Stimulated activated memory B cell treated with anti-CD40 and anti-IgM and Interleukin-4, amounts not matched to agents 10 μg/mL and 1 μg/mL and 100 μg/mL, for 72 hours (primary cell): ENCODE data around the gene TNFRSF13B.
A peak's percentile ranks its signal among the peaks of the same experiment; 100 is the strongest.
"Not testable (repeated sequence)": the region's sequence is repeated elsewhere in the genome, so short reads cannot be mapped to it uniquely, and the experiment has no call there.

Experiments
- ATAC-seq: fragments of 150-1000 bp; cut with Tn5 transposase; 2 replicates; pipeline ENCODE4 v1.10.0; 2021
- H3K27ac Mint-ChIP-seq: one replicate; pipeline ENCODE4 v1.8.0; 2022; ENCODE audit warnings: mild to moderate bottlenecking, mixed read lengths
- H3K27me3 Mint-ChIP-seq: one replicate; pipeline ENCODE4 v1.8.0; 2022; ENCODE audit warnings: mixed read lengths
- H3K36me3 Mint-ChIP-seq: one replicate; pipeline ENCODE4 v1.8.0; 2022; ENCODE audit warnings: mixed read lengths
- H3K4me1 Mint-ChIP-seq: one replicate; pipeline ENCODE4 v1.8.0; 2022; ENCODE audit warnings: mixed read lengths
- H3K4me3 Mint-ChIP-seq: one replicate; pipeline ENCODE4 v1.8.0; 2022; ENCODE audit warnings: mild to moderate bottlenecking, moderate library complexity, mixed read lengths
- H3K9me3 Mint-ChIP-seq: one replicate; pipeline ENCODE4 v1.8.0; 2022; ENCODE audit warnings: mixed read lengths

The TNFRSF13B gene

DNA sequence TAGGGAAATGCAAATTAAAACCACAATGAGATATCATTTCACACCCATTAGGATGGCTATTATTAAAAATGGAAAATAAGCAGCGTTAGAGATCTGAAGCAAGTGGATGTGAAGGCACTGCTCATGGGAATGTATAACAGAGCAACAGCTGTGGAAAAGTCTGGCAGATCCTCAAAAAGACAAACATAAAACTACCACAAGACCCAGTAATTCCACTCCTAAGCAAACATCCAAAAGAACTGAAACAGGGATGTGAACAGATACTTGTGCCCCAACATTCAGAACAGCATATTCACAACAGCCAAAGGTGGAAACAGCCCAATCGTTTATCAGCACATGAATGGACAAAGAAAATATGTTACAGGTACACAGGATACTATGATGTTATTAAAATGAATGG lies 10.9 kb downstream of the TNFRSF13B start:
- not testable (repeated sequence) for H3K9me3 Mint-ChIP-seq, H3K27me3 Mint-ChIP-seq, ATAC-seq
- Mint-ChIP-seq H3K36me3 (peaks cover 90% of the 10 kb centered on the region), H3K4me3 (peak overlapping the region; percentile 35), H3K27ac (peak overlapping the region; percentile 98), H3K4me1 (peaks cover 100% of the 10 kb centered on the region)

DNA sequence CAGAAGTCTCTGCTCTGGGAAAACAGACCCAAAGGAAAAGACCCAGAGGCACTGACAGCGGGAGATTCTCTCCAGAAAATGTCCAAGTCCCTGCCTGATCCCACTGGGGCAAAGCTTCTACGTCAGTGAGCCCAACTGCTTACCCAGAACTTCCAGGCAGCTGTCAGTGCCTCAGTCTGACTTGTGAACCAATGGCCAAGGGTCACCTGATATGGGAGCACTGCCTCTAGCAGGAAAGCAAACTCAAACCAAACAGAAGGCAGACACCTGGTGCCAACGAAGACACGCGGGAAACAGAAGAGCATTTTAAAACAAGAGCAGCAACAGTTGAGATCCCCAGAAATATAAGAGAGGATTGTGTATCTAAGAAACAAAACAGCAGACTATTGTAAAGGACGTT lies 16.9 kb downstream of the TNFRSF13B start:
- ATAC-seq, H3K4me3 Mint-ChIP-seq, H3K9me3 Mint-ChIP-seq, H3K27me3 Mint-ChIP-seq: not testable (repeated sequence)
- H3K36me3 Mint-ChIP-seq: peaks cover 89% of the 10 kb centered on the region
- peaks cover 91% of the 10 kb centered on the region for H3K4me1 Mint-ChIP-seq
- peak overlapping the region; percentile 98 for H3K27ac Mint-ChIP-seq

DNA sequence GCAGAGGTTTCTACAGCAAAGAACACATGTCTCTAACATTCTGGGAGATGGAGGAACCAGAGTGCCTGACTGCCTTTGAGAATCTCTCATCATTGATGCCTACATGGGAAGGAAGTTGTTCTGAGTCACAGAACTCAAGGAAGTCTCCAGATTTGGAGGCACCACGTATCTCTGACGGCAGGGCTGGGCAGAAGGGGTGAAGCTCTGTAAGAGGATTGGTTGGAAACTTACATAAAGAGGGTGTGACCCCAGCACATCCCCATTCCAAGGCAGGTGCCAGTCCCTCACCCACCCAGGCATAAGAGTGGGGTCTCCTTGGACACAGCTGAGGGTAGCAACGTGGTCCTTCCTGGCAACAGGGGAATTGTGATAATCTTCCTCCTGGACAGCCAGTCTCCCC lies 17.4 kb downstream of the TNFRSF13B start:
- ATAC-seq: no peak
- H3K27ac Mint-ChIP-seq: peak overlapping the region; percentile 98
- peaks cover 89% of the 10 kb centered on the region for H3K36me3 Mint-ChIP-seq
- H3K27me3 Mint-ChIP-seq: no peaks in the 10 kb centered on the region
- peaks cover 86% of the 10 kb centered on the region for H3K4me1 Mint-ChIP-seq
- no peak overlapping the region for H3K4me3 Mint-ChIP-seq
- H3K9me3 Mint-ChIP-seq: peaks cover 5% of the 10 kb centered on the region

DNA sequence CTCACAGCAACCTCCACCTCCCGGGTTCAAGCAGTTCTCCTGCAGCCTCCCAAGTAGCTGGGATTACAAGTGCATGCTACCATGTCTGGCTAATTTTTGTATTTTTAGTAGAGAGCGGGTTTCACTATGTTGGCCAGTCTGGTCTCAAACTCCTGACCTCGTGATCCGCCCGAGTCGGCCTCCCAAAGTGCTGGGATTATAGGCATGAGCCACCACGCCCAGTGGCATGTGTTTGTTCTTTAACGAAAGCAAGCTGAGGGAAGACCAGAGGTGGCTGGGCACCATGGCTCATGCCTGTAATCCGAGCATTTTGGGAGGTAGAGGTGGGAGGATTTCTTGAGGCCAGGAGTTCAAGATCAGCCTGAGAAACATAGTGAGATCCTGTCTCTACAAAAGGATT lies 18.1 kb downstream of the TNFRSF13B start:
- Mint-ChIP-seq H3K27ac (peak overlapping the region; percentile 98), H3K4me1 (peaks cover 80% of the 10 kb centered on the region), H3K36me3 (peaks cover 89% of the 10 kb centered on the region), H3K9me3 (peaks cover 8% of the 10 kb centered on the region), H3K4me3 (no peak overlapping the region), H3K27me3 (no peaks in the 10 kb centered on the region)
- ATAC-seq: no peak

DNA sequence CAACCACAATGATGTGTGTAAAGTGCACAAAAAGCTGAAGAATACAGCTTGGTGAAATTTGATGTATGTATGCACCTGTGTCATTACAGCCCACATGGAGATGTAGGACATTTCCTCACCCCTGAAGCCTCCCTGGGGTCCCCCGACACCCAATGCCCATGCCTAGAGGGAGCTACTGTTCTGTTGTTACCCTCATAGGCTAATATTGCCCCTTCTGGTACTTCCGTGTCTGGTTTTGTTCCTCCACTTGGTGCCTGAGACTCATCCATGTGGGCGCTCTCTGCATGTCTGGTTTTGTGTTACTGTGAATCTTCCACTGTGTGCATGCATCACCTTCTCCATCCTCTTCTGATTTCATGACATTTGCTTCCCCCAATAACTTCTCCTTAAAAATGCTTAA lies 18.6 kb downstream of the TNFRSF13B start:
- Mint-ChIP-seq H3K9me3 (peaks cover 12% of the 10 kb centered on the region), H3K4me3 (no peak overlapping the region), H3K27ac (peak overlapping the region; percentile 98), H3K36me3 (peaks cover 89% of the 10 kb centered on the region), H3K4me1 (peaks cover 80% of the 10 kb centered on the region), H3K27me3 (no peaks in the 10 kb centered on the region)
- no peak for ATAC-seq

DNA sequence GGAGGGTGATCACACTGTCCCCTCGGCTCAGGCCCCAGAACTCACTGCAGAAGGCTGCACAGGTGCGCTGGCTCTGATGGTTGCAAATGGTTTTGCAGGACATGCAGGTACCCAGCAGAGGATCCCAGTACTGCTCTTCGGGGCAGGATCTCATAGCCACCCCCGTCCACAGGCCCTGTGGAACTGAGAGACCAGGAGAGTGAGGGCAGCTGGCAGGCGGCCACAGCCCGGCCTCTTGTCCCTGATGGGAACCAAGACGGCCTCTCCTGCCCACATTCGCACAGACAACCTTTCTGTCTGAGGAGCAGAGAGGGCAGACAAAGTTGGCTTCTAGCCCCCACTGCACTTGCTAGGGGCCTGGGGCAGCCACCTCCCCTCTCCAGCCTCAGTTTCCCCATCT lies 19.5 kb downstream of the TNFRSF13B start:
- Mint-ChIP-seq H3K27ac (peak overlapping the region; percentile 98), H3K27me3 (no peaks in the 10 kb centered on the region), H3K9me3 (peaks cover 12% of the 10 kb centered on the region), H3K4me1 (peaks cover 80% of the 10 kb centered on the region), H3K36me3 (peaks cover 95% of the 10 kb centered on the region), H3K4me3 (no peak overlapping the region)
- no peak for ATAC-seq

DNA sequence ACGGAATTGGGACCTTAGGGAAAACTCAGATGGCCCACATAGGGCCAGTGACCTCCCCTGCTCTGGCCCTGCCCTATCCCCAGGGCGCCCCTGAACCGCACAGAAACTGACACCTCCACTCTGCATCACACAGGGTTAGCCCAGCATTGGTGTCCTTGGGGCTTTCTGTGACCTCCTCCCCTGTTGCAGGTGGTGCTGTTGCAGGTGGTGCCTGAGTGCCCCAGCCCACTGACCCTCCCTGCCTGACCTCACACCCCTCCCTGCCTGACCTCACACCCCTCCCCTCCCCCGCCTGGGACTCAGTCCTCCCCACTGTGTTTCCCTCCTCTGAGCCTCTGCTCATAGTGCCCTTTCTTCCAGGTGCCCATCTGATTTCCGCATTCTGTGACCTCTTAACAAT lies 21.4 kb downstream of the TNFRSF13B start:
- no peaks in the 10 kb centered on the region for H3K27me3 Mint-ChIP-seq
- H3K36me3 Mint-ChIP-seq: peaks cover 94% of the 10 kb centered on the region
- peak overlapping the region; percentile 41 for H3K4me3 Mint-ChIP-seq
- H3K4me1 Mint-ChIP-seq: peaks cover 79% of the 10 kb centered on the region
- peak overlapping the region; percentile 0 for H3K27ac Mint-ChIP-seq
- ATAC-seq: no peak
- H3K9me3 Mint-ChIP-seq: peaks cover 7% of the 10 kb centered on the region

DNA sequence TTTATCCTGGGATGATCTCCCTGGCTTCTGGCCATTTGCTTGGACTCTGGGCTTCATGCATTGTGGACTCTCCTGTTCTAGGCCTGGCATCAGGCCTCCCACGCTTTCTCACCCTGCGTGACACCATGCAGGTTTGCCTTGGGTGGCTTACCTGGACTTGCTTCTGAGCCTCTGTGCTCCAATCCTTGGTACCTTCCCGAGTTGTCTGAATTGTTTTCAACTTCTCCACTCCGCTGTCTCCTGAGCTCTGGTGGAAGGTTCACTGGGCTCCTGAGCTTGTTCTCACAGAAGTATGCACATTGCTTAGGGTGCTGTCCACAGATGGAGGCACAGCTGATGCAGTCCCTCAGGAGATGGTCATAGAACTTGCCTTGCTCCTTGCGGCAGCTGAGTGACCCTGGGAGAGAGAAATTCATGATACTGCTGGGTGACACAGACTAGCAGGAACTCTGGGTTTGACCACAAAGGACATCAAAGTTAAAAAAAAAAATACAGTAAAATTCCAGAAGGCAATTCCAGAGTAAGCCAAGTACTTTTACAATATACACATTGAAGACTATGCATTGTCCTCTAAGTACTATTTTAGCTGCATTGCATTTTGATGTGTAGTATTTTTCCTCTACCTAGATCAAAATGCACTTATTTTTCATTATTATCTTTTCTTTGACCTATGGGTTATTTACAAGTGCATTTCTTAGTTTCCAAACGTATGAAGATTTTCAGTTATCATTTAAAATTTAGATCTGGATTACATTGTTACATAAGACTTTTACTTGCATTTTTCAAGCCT lies 23.1 kb downstream of the TNFRSF13B start:
- Mint-ChIP-seq H3K27me3 (no peaks in the 10 kb centered on the region), H3K9me3 (peaks cover 7% of the 10 kb centered on the region), H3K27ac (peak overlapping the region; percentile 79), H3K4me1 (peaks cover 79% of the 10 kb centered on the region), H3K4me3 (no peak overlapping the region), H3K36me3 (peaks cover 92% of the 10 kb centered on the region)
- ATAC-seq: no peak

DNA sequence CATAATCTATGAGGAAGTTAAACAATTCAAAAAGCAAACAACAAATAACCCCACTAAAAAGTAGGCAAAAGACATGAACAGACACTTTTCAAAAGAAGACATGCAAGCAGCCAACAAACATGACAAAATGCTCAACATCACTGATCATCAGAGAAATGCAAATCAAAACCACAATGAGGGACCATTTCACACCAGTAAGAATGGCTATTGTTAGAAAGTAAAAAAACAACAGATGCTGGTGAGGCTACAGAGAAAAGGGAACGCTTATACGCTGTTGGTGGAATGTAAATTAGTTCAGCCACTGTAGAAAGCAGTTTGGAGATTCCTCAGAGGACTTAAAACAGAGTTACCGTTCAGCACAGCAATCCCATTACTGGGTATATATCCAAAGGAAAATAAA lies 24.4 kb downstream of the TNFRSF13B start:
- Mint-ChIP-seq H3K9me3 (peaks cover 7% of the 10 kb centered on the region), H3K27ac (peak overlapping the region; percentile 79), H3K4me3 (peak overlapping the region; percentile 21), H3K4me1 (peaks cover 79% of the 10 kb centered on the region), H3K27me3 (no peaks in the 10 kb centered on the region), H3K36me3 (peaks cover 92% of the 10 kb centered on the region)
- peak; percentile 78 for ATAC-seq

DNA sequence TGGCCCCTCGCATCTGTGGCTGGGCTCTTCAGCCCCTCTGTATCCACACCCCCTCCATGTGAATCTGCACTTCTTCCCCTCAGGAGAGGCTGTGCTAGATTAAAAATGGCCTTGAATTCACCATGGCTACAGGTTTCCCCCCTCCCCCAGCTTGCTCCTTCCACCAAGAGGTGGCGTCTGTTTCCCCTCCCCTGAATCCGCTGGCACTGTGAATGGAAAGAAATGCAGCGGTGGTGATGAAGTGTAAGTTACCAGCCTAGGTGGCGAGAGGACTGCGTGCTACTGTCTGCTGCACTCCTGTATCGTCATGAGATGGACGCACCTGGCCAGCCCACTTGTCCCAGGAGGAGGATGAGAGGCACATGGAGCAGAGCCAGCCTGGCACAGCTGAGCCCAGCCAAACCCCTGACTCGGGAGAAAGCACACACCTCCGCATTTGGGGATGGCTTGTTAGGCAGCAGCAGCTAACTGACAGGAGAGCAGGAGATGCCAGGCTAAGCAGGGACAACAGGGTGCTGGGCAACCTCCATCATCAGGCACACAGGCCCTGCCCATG lies 26.2 kb downstream of the TNFRSF13B start:
- peaks cover 7% of the 10 kb centered on the region for H3K9me3 Mint-ChIP-seq
- no peak for ATAC-seq
- no peaks in the 10 kb centered on the region for H3K27me3 Mint-ChIP-seq
- peaks cover 92% of the 10 kb centered on the region for H3K36me3 Mint-ChIP-seq
- H3K4me3 Mint-ChIP-seq: no peak overlapping the region
- H3K4me1 Mint-ChIP-seq: peaks cover 80% of the 10 kb centered on the region
- H3K27ac Mint-ChIP-seq: peak overlapping the region; percentile 91

DNA sequence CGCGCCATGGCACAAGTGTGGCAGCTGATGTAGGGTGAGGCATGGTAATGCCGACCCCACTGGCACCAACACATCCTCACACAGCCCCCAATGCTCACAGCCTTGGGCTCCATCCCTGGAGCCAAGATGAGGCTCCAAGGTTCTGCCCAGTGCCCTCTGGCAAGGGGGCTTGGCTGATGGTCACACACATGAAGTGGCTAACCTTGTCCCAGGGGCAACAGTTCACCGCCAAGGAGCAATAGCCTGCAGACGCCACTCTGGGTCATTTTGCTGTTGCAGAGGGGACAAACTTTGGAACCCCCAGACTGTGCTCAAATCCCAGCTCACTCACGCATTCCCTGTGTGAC lies 26.8 kb downstream of the TNFRSF13B start:
- H3K4me3 Mint-ChIP-seq: no peak overlapping the region
- peaks cover 7% of the 10 kb centered on the region for H3K9me3 Mint-ChIP-seq
- H3K27ac Mint-ChIP-seq: peak overlapping the region; percentile 91
- no peak for ATAC-seq
- peaks cover 74% of the 10 kb centered on the region for H3K4me1 Mint-ChIP-seq
- no peaks in the 10 kb centered on the region for H3K27me3 Mint-ChIP-seq
- H3K36me3 Mint-ChIP-seq: peaks cover 85% of the 10 kb centered on the region

DNA sequence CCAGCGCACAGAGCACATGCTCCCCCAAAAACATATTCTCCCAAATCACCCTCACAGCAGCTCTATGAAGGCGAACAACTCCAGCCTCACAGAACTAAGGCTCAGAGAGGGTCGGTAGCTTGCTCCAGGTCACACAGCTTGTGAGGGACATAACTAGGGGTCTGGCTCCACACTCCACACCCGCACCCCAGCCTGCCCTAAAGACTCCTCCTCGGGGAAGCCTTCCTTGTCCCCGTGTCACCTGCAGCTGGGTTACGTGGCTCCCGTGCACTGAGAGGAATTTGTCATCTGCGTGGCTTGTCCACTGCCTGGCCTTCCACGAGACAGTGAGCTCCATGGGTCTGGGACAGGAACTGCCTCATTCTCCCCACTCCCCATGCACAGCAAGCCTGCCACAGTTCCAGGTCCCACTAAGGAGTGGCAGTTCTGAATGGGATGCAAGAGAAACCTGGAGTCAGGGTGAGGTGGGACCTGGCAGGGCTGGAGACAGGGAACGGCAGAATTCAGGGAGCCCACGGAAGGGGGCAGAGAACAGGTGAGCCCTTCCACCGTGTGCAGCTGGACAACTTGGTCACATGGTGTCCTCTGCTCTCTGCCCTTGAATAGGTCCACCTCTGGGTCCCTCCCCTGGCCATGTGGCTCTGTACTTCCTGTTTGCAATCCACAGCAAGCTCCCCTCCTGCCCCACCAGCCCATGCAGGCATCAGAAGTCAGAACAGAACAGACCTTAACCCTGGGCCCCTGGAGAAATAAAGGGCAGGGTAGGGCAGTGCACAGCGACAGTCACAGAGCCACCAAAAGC lies 27.4 kb downstream of the TNFRSF13B start:
- Mint-ChIP-seq H3K4me1 (peaks cover 76% of the 10 kb centered on the region), H3K36me3 (peaks cover 81% of the 10 kb centered on the region), H3K27me3 (no peaks in the 10 kb centered on the region)

DNA sequence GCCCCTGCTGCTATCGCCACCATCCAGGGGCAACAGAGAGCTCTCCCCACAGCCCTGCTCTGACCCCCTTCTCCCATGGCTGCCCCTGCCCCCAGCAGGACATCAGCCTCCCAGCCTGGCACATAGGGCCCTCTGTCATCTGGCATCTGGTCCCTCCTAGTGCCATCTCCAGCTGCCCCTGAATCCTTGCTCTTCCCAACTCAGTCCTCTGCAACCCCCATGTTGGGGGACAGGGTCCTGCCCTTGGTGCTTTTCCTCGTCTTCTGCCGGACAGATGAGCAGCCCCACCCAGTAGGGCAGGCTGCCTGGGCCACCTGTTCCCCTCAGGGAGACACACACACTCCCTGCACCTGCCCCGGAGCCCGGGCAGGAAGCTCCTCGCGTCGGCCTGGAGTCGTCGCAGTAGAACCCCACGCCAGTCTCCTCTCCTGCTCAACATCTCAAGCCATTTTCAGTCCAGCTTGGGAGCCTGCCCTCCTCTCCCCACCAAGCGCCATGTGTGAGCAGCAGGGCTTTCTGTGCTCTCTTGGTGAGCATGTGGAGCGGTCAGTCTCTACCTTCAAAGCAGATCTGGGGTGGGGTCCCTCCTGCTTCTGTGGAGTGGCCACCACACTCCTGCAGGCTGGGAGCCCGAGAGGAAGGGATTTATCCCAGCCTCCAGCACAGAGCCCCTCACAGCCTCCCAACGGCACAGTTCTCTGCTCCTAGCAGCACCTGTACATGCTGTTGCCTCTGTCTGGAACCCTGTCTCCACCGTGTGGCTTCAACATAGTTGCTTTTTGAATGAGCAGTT lies 28.2 kb downstream of the TNFRSF13B start:
- Mint-ChIP-seq H3K27ac (peak overlapping the region; percentile 91), H3K9me3 (peaks cover 3% of the 10 kb centered on the region), H3K4me3 (no peak overlapping the region), H3K36me3 (peaks cover 80% of the 10 kb centered on the region), H3K4me1 (peaks cover 82% of the 10 kb centered on the region), H3K27me3 (no peaks in the 10 kb centered on the region)
- ATAC-seq: no peak

More for the DNA sequence above, 27.4 kb downstream of the TNFRSF13B start:
- H3K27ac Mint-ChIP-seq: peak overlapping the region; percentile 91
- H3K4me3 Mint-ChIP-seq: no peak overlapping the region
- peaks cover 7% of the 10 kb centered on the region for H3K9me3 Mint-ChIP-seq
- ATAC-seq: no peak

DNA sequence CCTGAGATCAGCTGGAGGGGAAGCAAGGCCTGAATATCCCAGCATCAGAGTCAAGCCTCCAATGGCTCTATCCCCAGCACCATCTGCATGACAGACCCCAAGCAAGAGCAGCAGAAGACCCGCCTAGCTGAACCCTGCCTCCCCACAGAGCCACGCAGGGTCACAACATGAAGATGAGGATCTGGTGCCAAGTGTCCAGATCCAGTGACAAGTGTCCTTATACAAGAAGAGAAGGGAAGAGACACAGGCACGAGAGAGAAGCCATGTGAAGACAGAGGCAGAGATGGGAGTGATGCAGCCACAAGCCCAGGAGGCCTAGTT lies 28.9 kb downstream of the TNFRSF13B start:
- Mint-ChIP-seq H3K27me3 (no peaks in the 10 kb centered on the region), H3K4me1 (peaks cover 75% of the 10 kb centered on the region), H3K9me3 (no peaks in the 10 kb centered on the region), H3K4me3 (no peak overlapping the region), H3K27ac (peak overlapping the region; percentile 91), H3K36me3 (peaks cover 74% of the 10 kb centered on the region)
- no peak for ATAC-seq
